ENCODE data around the gene MTPN.

The MTPN gene

GRCh38 chr7:135884495-135885232 lies 92.5 kb downstream of the MTPN start:
- no peak for DNase-seq (ENCODE audit: low spot score)

- peak; percentile 30 for DNase-seq (ENCODE audit: low spot score)
These were observed 97.9 kb downstream of the MTPN start for GRCh38 chr7:135879233-135879632.

- DNase-seq (ENCODE audit: low spot score): no peak
These were observed 98.9 kb downstream of the MTPN start for GRCh38 chr7:135878284-135878683.

- DNase-seq (ENCODE audit: low spot score): peak; percentile 52
These were observed 99.4 kb downstream of the MTPN start for GRCh38 chr7:135877805-135878204.
